Smooth muscle cell (in vitro differentiated cells): ENCODE measurements around the gene HSP90AA1. TPM values are rescaled to one million over a fixed set of nuclear protein-coding genes. Genes with fewer than 3 reads are reported as not detected.

Experiments
- DNase-seq: peaks from one replicate; lab custom pipeline; 2025; ENCODE audit not compliant: unreplicated experiment; lab: John Stamatoyannopoulos, UW
- H2AFZ ChIP-seq: fragments of 200-600 bp; sonication (generic); 2 replicates; pipeline ENCODE4 v1.6.0; 2016; ENCODE audit warnings: antibody characterized with exemption, low read depth, mild to moderate bottlenecking
- H3F3A ChIP-seq: fragments of 200-600 bp; sonication (generic); 2 replicates; pipeline ENCODE4 v1.6.0; 2017; ENCODE audit warnings: antibody characterized with exemption, low read depth
- H3K27ac ChIP-seq: fragments of 200-600 bp; sonication (generic); 2 replicates; pipeline ENCODE4 v1.5.1; 2016; ENCODE audit warnings: low read depth, mild to moderate bottlenecking
- H3K27me3 ChIP-seq: fragments of 200-600 bp; sonication (generic); 2 replicates; pipeline ENCODE4 v1.6.1; 2016; ENCODE audit warnings: low read depth, mild to moderate bottlenecking
- H3K36me3 ChIP-seq: fragments of 200-600 bp; sonication (generic); 2 replicates; pipeline ENCODE4 v1.5.1; 2016; ENCODE audit warnings: low read depth
- H3K4me1 ChIP-seq: fragments of 200-600 bp; sonication (generic); 2 replicates; pipeline ENCODE4 v1.5.1; 2016; ENCODE audit warnings: low read depth
- H3K4me2 ChIP-seq: fragments of 200-600 bp; sonication (generic); 2 replicates; pipeline ENCODE4 v1.6.0; 2016; ENCODE audit warnings: mild to moderate bottlenecking
- H3K4me3 ChIP-seq: fragments of 200-600 bp; sonication (generic); 2 replicates; pipeline ENCODE4 v1.5.1; 2016; ENCODE audit warnings: mild to moderate bottlenecking
- H3K79me2 ChIP-seq: fragments of 200-600 bp; sonication (generic); 2 replicates; pipeline ENCODE4 v1.6.0; 2016; ENCODE audit warnings: low read depth, mild to moderate bottlenecking
- H3K9ac ChIP-seq: fragments of 200-600 bp; sonication (generic); 2 replicates; pipeline ENCODE4 v1.6.0; 2016; ENCODE audit warnings: low read depth
- H3K9me3 ChIP-seq: fragments of 200-600 bp; sonication (generic); replicated peaks from 2 replicates; pipeline ENCODE4 v1.5.1; 2016; ENCODE audit warnings: low read depth
- H4K20me1 ChIP-seq: fragments of 200-600 bp; sonication (generic); 2 replicates; pipeline ENCODE4 v1.6.0; 2016; ENCODE audit warnings: low read depth
- CTCF ChIP-seq: fragments of 200-600 bp; sonication (generic); IDR thresholded peaks from 2 replicates; pipeline ENCODE4 v1.5.1; 2017; ENCODE audit warnings: borderline replicate concordance, mild to moderate bottlenecking, antibody characterized with exemption; ENCODE audit not compliant: insufficient read depth, poor library complexity, severe bottlenecking
- WGBS: methylation state at CpG from one replicate; pipeline ENCODE4 v1.1.7; 2016; ENCODE audit warnings: low lambda C conversion rate; 5-methylcytosine and 5-hydroxymethylcytosine counted together
- polyA plus RNA-seq: library from polyadenylated mRNA; unstranded; fragments of >200 nt; fragmentation: Nextera tagmentation; extraction: Ambion mirVana; gene quantifications from 2 replicates; pipeline ENCODE4 v1.2.1, GENCODE V29; 2016
- total RNA-seq: library from RNA; depleted of rRNA; stranded (reverse); fragments of >200 nt; gene quantifications from 2 replicates; pipeline ENCODE4 v1.2.3, GENCODE V29; 2014

The HSP90AA1 gene
- total and polyA plus RNA-seq, 2 experiments from 2014 or later: 353 to 436 TPM

GRCh38 chr14:102063808-102064429 lies 22.9 kb downstream of the HSP90AA1 start:
- Histone ChIP-seq H3K4me2 (peak overlapping the region; percentile 29), H3K79me2 (no peaks in the 10 kb centered on the region), H3K4me3 (no peak overlapping the region), H3K36me3 (no peaks in the 10 kb centered on the region), H3K9me3 (no peaks in the 10 kb centered on the region), H3K27me3 (no peaks in the 10 kb centered on the region), H3K27ac (no peak overlapping the region), H2AFZ (peak overlapping the region; percentile 65), H3F3A (no peaks in the 10 kb centered on the region), H3K4me1 (peaks cover 6% of the 10 kb centered on the region), H3K9ac (no peak overlapping the region), H4K20me1 (no peaks in the 10 kb centered on the region)
- no peak for DNase-seq
- 79% methylated on average over 14 of the region's 14 CpGs for WGBS
- no peak for TF ChIP-seq CTCF

GRCh38 chr14:102063109-102063807 lies 23.6 kb downstream of the HSP90AA1 start:
- H3K79me2 ChIP-seq: no peaks in the 10 kb centered on the region
- H3K4me1 ChIP-seq: peaks cover 6% of the 10 kb centered on the region
- H3K36me3 ChIP-seq: no peaks in the 10 kb centered on the region
- no peak overlapping the region for H3K4me3 ChIP-seq
- H3K27ac ChIP-seq: no peak overlapping the region
- no peak overlapping the region for H3K9ac ChIP-seq
- no peaks in the 10 kb centered on the region for H3K27me3 ChIP-seq
- H3K9me3 ChIP-seq: no peaks in the 10 kb centered on the region
- no peaks in the 10 kb centered on the region for H3F3A ChIP-seq
- 30% methylated on average over 26 of the region's 26 CpGs for WGBS
- peak overlapping the region; percentile 29 for H3K4me2 ChIP-seq
- DNase-seq: peak; percentile 46
- H4K20me1 ChIP-seq: no peaks in the 10 kb centered on the region
- H2AFZ ChIP-seq: peak overlapping the region; percentile 65
- TF ChIP-seq CTCF: peak; percentile 48

DNA sequence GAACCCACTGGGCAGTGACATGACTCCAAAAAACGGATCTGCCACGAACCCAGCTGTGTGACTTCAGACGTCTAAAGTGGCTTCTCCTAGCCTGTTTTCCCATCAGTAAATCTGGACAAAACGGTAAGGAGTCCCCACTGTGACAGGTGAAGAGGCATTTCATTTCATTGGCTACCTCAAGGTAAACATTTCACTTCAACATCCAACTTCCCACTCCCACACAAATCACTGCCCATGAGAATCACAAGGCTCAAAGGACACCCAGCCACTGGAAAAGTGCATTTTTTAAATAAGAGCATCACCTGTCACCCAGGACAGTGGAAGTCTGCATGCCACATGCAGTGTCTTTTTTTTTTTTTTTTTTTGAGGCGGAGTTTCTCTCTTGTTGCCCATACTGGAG lies 27.9 kb downstream of the HSP90AA1 start:
- Histone ChIP-seq H3K4me3 (no peak overlapping the region), H2AFZ (no peak overlapping the region), H3K27ac (no peak overlapping the region), H3K79me2 (no peaks in the 10 kb centered on the region), H3K27me3 (no peaks in the 10 kb centered on the region), H3K9me3 (no peaks in the 10 kb centered on the region), H3K9ac (no peak overlapping the region), H3K4me1 (peaks cover 6% of the 10 kb centered on the region), H4K20me1 (no peaks in the 10 kb centered on the region), H3F3A (peaks cover 4% of the 10 kb centered on the region), H3K4me2 (no peak overlapping the region), H3K36me3 (no peaks in the 10 kb centered on the region)
- TF ChIP-seq CTCF: no peak
- DNase-seq: no peak
- 89% methylated on average over 5 of the region's 5 CpGs for WGBS

DNA sequence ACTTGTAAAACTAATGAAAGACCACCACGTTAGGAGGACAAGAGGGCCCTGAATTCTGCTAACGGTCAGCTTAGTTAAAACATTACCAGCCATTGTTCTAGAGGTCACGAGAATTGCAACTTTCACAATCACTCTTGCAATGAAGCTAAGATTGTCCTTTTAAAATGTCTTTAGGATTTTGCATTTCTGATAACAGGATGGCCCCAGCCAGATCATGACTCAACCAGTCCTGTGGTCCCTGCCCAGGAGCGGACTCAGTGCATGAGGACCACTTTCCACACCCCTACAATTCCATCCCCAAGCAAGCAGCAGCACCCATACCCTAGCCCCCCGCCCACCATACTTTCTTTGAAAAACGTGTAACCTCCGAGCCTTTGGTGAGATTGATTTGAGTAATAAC lies 28.7 kb downstream of the HSP90AA1 start:
- DNase-seq: no peak
- H3K27ac ChIP-seq: no peak overlapping the region

More for the DNA sequence above, 28.7 kb downstream of the HSP90AA1 start:
- no peak for TF ChIP-seq CTCF
- Histone ChIP-seq H4K20me1 (no peaks in the 10 kb centered on the region), H3K9ac (no peak overlapping the region), H3K4me1 (peaks cover 1% of the 10 kb centered on the region), H3K4me2 (no peak overlapping the region), H3K36me3 (no peaks in the 10 kb centered on the region), H2AFZ (no peak overlapping the region), H3K9me3 (no peaks in the 10 kb centered on the region), H3K4me3 (no peak overlapping the region), H3K79me2 (no peaks in the 10 kb centered on the region), H3K27me3 (no peaks in the 10 kb centered on the region), H3F3A (peaks cover 4% of the 10 kb centered on the region)
- WGBS: 67% methylated on average over 7 of the region's 7 CpGs
